Upper lobe of right lung (tissue), 1 donor: ENCODE measurements around the gene SCTR. TPM values are rescaled to one million over a fixed set of nuclear protein-coding genes. Genes with fewer than 3 reads are reported as not detected.

Experiments used
- ATAC-seq: fragments of 200-7000 bp; cut with Tn5 transposase; one replicate; pipeline ENCODE4 v1.9.1; 2020; ENCODE audit warnings: mild to moderate bottlenecking, moderate library complexity
- DNase-seq: peaks from one replicate; pipeline ENCODE4 v3.0.0-alpha.2; 2020
- H3K27ac ChIP-seq: fragments of 200-600 bp; one replicate; pipeline ENCODE4 v1.8.0; 2022
- H3K27me3 ChIP-seq: fragments of 200-600 bp; one replicate; pipeline ENCODE4 v1.8.0; 2022; ENCODE audit warnings: mild to moderate bottlenecking
- H3K36me3 ChIP-seq: fragments of 200-600 bp; one replicate; pipeline ENCODE4 v1.8.0; 2022
- H3K4me1 ChIP-seq: fragments of 200-600 bp; one replicate; pipeline ENCODE4 v1.8.0; 2022
- H3K4me3 ChIP-seq: fragments of 200-600 bp; one replicate; pipeline ENCODE4 v1.8.0; 2022; ENCODE audit warnings: mild to moderate bottlenecking
- H3K9me3 ChIP-seq: fragments of 200-600 bp; one replicate; pipeline ENCODE4 v1.8.0; 2022
- intact Hi-C: fragments of 100-400 bp; cut with DNase I; formaldehyde crosslinking; loops from one replicate; pipeline ENCODE4 v1.11.0; 2022
- total RNA-seq: library from RNA; stranded (reverse); fragmentation: NEBNext Ultra II Directional; extraction: Animal tissue kit (Norgen Biotek cat#: 25700); gene quantifications from one replicate; pipeline ENCODE4 v1.2.1, GENCODE V29; 2021
- TF ChIP-seq, protein P1 (sequence below): fragments of 200-600 bp; IDR thresholded peaks from one replicate; pipeline ENCODE4 v1.8.0; 2022; ENCODE audit warnings: antibody characterized with exemption
- donor health status: DM: no; HTN: yes; CAD: no; lungs with severe emphysema.

SCTR gene
- total RNA-seq, 1 donor from 2014 or later: 21.0 TPM

DNA sequence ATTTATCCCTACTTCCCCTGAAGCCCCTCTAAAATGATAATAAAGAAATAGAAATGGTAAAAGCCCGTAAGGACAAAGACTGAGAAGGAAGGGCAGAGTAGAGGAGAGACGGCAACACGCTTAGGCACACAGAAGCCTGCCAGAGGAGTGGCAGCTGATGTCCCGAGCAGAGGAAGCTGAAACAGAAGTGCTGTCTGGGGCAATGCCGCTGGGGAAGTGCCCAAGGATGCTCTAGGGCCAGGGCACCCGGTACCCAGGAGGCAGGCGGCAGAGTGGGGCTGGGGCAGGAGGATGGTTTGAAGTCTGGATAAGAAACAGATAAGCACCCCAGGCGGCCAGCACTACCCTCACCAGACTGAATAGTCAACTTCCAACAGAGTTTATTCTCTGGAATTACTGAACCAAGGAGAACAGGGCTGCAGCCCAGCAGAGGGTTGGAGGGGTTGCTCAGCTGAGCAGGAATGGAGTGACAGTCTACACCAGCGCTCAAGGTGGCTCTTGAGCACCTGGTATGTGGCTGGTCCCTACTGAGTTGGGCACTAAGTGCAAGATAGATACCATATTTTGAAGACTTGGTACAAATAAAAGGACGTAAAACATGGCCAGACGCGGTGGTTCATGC lies 70.2 kb downstream of the SCTR start:
- ATAC-seq: no peak
- Histone ChIP-seq H3K4me3 (no peak overlapping the region), H3K4me1 (no peaks in the 10 kb centered on the region), H3K27me3 (no peaks in the 10 kb centered on the region), H3K27ac (no peak overlapping the region), H3K36me3 (no peaks in the 10 kb centered on the region), H3K9me3 (no peaks in the 10 kb centered on the region)
- intact Hi-C loops: no loop called here
- no peak for DNase-seq
- TF ChIP-seq, protein P1, sequence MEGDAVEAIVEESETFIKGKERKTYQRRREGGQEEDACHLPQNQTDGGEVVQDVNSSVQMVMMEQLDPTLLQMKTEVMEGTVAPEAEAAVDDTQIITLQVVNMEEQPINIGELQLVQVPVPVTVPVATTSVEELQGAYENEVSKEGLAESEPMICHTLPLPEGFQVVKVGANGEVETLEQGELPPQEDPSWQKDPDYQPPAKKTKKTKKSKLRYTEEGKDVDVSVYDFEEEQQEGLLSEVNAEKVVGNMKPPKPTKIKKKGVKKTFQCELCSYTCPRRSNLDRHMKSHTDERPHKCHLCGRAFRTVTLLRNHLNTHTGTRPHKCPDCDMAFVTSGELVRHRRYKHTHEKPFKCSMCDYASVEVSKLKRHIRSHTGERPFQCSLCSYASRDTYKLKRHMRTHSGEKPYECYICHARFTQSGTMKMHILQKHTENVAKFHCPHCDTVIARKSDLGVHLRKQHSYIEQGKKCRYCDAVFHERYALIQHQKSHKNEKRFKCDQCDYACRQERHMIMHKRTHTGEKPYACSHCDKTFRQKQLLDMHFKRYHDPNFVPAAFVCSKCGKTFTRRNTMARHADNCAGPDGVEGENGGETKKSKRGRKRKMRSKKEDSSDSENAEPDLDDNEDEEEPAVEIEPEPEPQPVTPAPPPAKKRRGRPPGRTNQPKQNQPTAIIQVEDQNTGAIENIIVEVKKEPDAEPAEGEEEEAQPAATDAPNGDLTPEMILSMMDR: no peak

DNA sequence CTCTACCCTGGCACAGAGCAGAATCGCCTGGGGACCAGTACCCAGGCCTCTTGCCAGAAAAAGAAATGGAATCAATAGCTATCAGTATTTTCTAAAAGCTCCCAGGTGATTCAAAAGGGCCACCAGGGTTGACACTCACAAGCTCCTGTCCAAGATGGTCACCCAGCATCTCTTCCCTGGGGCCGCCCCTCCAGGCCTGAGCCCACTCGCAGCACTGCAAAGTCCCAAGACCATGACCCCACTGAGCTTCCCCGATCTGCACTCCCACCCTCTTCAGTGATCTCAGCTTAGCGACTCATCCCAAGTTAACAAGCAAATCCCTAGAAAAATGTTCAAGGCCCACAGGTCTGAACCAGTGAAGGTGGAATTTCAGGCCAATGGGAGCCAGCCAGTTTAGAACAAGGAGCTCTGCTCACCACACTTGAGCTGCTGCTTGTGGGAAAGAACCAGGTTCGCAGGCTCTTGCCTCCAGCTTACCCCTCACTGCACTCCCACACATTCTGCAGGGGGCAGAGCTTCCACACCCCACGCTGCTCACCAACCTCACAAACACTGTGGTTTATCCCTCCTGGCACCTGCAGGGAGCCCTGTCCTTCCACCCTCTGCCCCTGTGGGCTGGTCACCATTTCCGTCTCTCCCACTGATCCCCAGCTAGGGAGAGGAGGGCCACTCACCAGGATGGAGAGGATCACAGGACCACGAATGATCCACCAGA lies 72.8 kb downstream of the SCTR start:
- Histone ChIP-seq H3K4me1 (peaks cover 2% of the 10 kb centered on the region), H3K9me3 (no peaks in the 10 kb centered on the region), H3K27me3 (no peaks in the 10 kb centered on the region), H3K36me3 (no peaks in the 10 kb centered on the region), H3K4me3 (no peak overlapping the region), H3K27ac (no peak overlapping the region)
- intact Hi-C loops: no loop called here
- no peak for ATAC-seq
- TF ChIP-seq, protein P1: no peak
- DNase-seq: no peak

DNA sequence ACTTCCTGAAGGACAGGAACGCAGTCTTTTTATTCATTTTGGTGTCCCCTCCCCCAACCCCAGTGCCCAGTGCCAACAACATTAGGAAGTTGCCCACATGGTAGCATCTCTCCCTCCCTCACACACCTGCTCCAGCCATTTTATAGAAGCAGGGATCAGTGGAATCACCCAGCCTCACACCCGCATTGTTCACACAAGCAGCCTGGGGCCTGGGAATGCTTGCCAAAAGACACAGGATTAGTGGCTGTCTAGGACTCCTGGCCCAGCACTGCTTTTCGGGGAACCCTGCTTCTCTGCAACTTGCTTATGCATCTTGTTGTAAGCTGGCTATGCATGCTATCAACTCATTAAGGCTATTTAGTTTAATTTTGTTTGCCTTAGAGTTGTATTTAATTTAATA lies 74.8 kb downstream of the SCTR start:
- TF ChIP-seq, protein P1: no peak
- peaks cover 4% of the 10 kb centered on the region for H3K4me1 ChIP-seq
- H3K4me3 ChIP-seq: no peak overlapping the region
- no peak for DNase-seq
- H3K27ac ChIP-seq: no peak overlapping the region
- H3K9me3 ChIP-seq: no peaks in the 10 kb centered on the region
- H3K36me3 ChIP-seq: no peaks in the 10 kb centered on the region
- intact Hi-C loops: no loop called here
- ATAC-seq: no peak
- no peaks in the 10 kb centered on the region for H3K27me3 ChIP-seq

DNA sequence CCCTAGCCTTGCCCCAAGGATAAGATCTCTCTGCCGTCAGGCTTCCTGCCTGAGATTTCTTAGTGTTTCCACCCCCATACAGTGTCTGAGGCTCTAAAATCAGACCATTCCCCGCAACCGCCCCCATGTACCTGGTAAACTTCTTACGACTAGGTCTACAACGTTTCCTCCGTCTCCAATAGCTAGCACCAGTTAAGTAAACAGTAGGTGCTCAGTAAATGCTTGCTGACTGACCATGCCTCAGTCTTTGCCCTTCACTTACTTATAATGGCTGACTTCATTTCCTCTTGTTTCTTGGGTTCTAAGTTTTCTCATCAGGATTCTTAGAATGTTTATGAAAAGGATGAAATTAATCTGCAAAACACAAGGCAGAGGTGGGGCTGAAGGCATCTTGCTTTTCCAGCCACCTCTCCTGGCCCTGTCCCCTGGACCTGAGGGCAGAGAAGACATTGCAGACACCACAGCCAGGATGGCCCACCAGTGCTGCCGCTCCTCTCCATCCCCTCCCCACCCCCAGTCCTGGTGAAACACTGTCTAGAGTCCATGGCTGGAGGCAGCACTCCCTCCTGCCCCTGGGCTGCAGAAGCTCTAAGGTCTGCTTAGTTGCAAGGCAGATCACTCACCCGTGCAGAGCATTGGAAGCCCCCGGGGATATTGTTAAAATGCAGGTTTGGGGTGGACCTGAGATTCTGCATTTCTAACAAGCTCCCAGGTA lies 75.7 kb downstream of the SCTR start:
- intact Hi-C loops: no loop called here
- Histone ChIP-seq H3K4me3 (no peak overlapping the region), H3K36me3 (no peaks in the 10 kb centered on the region), H3K27me3 (no peaks in the 10 kb centered on the region), H3K9me3 (no peaks in the 10 kb centered on the region), H3K4me1 (peaks cover 4% of the 10 kb centered on the region), H3K27ac (no peak overlapping the region)
- TF ChIP-seq, protein P1: no peak
- DNase-seq: no peak
- no peak for ATAC-seq

DNA sequence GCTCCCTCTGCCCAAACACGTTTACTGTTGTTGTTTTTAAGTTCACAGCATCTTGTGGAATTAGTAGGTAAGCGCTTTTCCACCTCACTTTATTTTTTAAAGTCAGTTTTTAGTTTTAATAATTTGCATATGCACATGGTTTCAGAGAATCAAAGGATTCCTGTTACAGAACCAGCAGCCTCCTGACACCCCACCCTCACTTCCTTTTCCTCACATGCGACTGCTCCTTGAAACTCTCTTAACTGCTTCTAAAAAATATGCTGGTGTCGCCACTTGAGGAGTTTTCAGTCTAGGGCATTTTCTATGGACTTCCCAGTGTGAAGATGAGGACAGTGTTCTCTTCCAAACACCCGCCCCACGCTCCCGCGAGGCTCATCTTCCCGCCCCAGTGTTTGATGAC lies 78.2 kb downstream of the SCTR start:
- Histone ChIP-seq H3K36me3 (no peaks in the 10 kb centered on the region), H3K27me3 (no peaks in the 10 kb centered on the region), H3K27ac (no peak overlapping the region), H3K9me3 (no peaks in the 10 kb centered on the region), H3K4me3 (no peak overlapping the region), H3K4me1 (peaks cover 4% of the 10 kb centered on the region)
- DNase-seq (no peak), ATAC-seq (no peak)
- TF ChIP-seq, protein P1: no peak
- intact Hi-C loops: no loop called here
